H9 (cell line): ENCODE measurements around the gene HTN3. TPM values are rescaled to one million over a fixed set of nuclear protein-coding genes. Genes with fewer than 3 reads are reported as not detected.

ENCODE experiments used
- DNase-seq: peaks from one replicate; pipeline ENCODE4 v3.0.0-alpha.2; 2017
- H2AFZ ChIP-seq: one replicate; pipeline ENCODE4 v1.6.1; 2013; ENCODE audit warnings: mild to moderate bottlenecking, low read length, control low read depth, moderate library complexity
- H2AK5ac ChIP-seq: 2 replicates; pipeline ENCODE4 v1.6.1; 2013; ENCODE audit warnings: low read length, control low read depth, mixed read lengths; ENCODE audit not compliant: insufficient read length
- H2BK120ac ChIP-seq: one replicate; pipeline ENCODE4 v1.6.1; 2013; ENCODE audit warnings: low read depth, mild to moderate bottlenecking, low read length, control low read depth, inconsistent platforms; ENCODE audit not compliant: poor library complexity, severe bottlenecking
- H2BK12ac ChIP-seq: 2 replicates; pipeline ENCODE4 v1.6.1; 2013; ENCODE audit warnings: low read length, control low read depth, mixed read lengths, low read depth; ENCODE audit not compliant: insufficient read length
- H2BK15ac ChIP-seq: 2 replicates; pipeline ENCODE4 v1.6.1; 2013; ENCODE audit warnings: low read depth, low read length, control low read depth
- H2BK20ac ChIP-seq: one replicate; pipeline ENCODE4 v1.6.1; 2013; ENCODE audit warnings: low read depth, mild to moderate bottlenecking, low read length, control low read depth, inconsistent platforms; ENCODE audit not compliant: poor library complexity, severe bottlenecking
- H2BK5ac ChIP-seq: 2 replicates; pipeline ENCODE4 v1.6.1; 2013; ENCODE audit warnings: low read length, control low read depth, mixed read lengths; ENCODE audit not compliant: insufficient read length
- H3K14ac ChIP-seq: 2 replicates; pipeline ENCODE4 v1.6.1; 2013; ENCODE audit warnings: low read length, control low read depth; ENCODE audit not compliant: insufficient read depth
- H3K18ac ChIP-seq: 2 replicates; pipeline ENCODE4 v1.6.1; 2013; ENCODE audit warnings: low read depth, mild to moderate bottlenecking, mixed read lengths, low read length, control low read depth; ENCODE audit not compliant: insufficient read length
- H3K23ac ChIP-seq: 2 replicates; pipeline ENCODE4 v1.6.1; 2013; ENCODE audit warnings: low read length, control low read depth, mixed read lengths, low read depth; ENCODE audit not compliant: insufficient read length
- H3K23me2 ChIP-seq: 2 replicates; pipeline ENCODE4 v1.6.1; 2013; ENCODE audit warnings: low read depth, mild to moderate bottlenecking, mixed read lengths, low read length, control low read depth; ENCODE audit not compliant: insufficient read length, poor library complexity, severe bottlenecking
- H3K27ac ChIP-seq: 2 replicates; pipeline ENCODE4 v1.5.1; 2013; ENCODE audit warnings: low read length, control low read depth, mixed read lengths, low read depth; ENCODE audit not compliant: insufficient read length
- H3K27me3 ChIP-seq: 2 replicates; pipeline ENCODE4 v1.6.1; 2013; ENCODE audit warnings: low read length, control low read depth, inconsistent platforms; ENCODE audit not compliant: insufficient read depth
- H3K4ac ChIP-seq: 2 replicates; pipeline ENCODE4 v1.6.1; 2013; ENCODE audit warnings: low read depth, mild to moderate bottlenecking, control low read depth, inconsistent platforms, low read length, moderate library complexity
- H3K4me1 ChIP-seq: 2 replicates; pipeline ENCODE4 v1.6.1; 2013; ENCODE audit warnings: low read length, control low read depth, inconsistent platforms; ENCODE audit not compliant: insufficient read depth
- H3K4me2 ChIP-seq: 2 replicates; pipeline ENCODE4 v1.6.1; 2013; ENCODE audit warnings: low read length, control low read depth, mixed read lengths; ENCODE audit not compliant: insufficient read length, insufficient read depth
- H3K56ac ChIP-seq: 2 replicates; pipeline ENCODE4 v1.6.1; 2013; ENCODE audit warnings: low read depth, mild to moderate bottlenecking, mixed read lengths, low read length, control low read depth; ENCODE audit not compliant: insufficient read length
- H3K79me1 ChIP-seq: 2 replicates; pipeline ENCODE4 v1.6.1; 2013; ENCODE audit warnings: low read depth, mild to moderate bottlenecking, moderate library complexity, low read length, control low read depth, inconsistent platforms; ENCODE audit not compliant: insufficient read depth, poor library complexity, severe bottlenecking
- H3K79me2 ChIP-seq: 2 replicates; pipeline ENCODE4 v1.6.1; 2013; ENCODE audit warnings: low read length, control low read depth, inconsistent platforms; ENCODE audit not compliant: insufficient read depth
- H3K9ac ChIP-seq: 2 replicates; pipeline ENCODE4 v1.6.1; 2013; ENCODE audit warnings: low read length, control low read depth, mixed read lengths; ENCODE audit not compliant: insufficient read length; ENCODE audit errors: extremely low read depth
- H3K9me3 ChIP-seq: one replicate; pipeline ENCODE4 v1.6.1; 2013; ENCODE audit warnings: low read depth, low read length, inconsistent platforms; ENCODE audit not compliant: control insufficient read depth
- H3T11ph ChIP-seq: one replicate; pipeline ENCODE4 v1.6.1; 2013; ENCODE audit warnings: mild to moderate bottlenecking, low read length, control low read depth, inconsistent platforms
- H4K20me1 ChIP-seq: one replicate; pipeline ENCODE4 v1.6.1; 2013; ENCODE audit not compliant: control insufficient read depth, insufficient read length, insufficient read depth
- H4K5ac ChIP-seq: 2 replicates; pipeline ENCODE4 v1.6.1; 2013; ENCODE audit warnings: low read depth, mild to moderate bottlenecking, mixed read lengths, low read length, control low read depth; ENCODE audit not compliant: insufficient read length
- H4K8ac ChIP-seq: replicated peaks from 2 replicates; pipeline ENCODE4 v1.6.1; 2013; ENCODE audit warnings: low read length, control low read depth, mixed read lengths, low read depth; ENCODE audit not compliant: insufficient read length
- H4K91ac ChIP-seq: 2 replicates; pipeline ENCODE4 v1.6.1; 2013; ENCODE audit warnings: low read depth, mild to moderate bottlenecking, moderate library complexity, mixed read lengths, low read length, control low read depth; ENCODE audit not compliant: insufficient read length
- H3K27ac Mint-ChIP-seq, 3 experiments: 2 replicates in 2 of 3; 3 replicates in 1 of 3; pipeline ENCODE4 v1.8.0; 2020 to 2021; ENCODE audit warnings: mixed read lengths in 3 of 3, mild to moderate bottlenecking in 1 of 3, moderate library complexity in 1 of 3
- H3K27me3 Mint-ChIP-seq: 2 replicates; pipeline ENCODE4 v1.8.0; 2021; ENCODE audit warnings: low read depth, mild to moderate bottlenecking, moderate library complexity, mixed read lengths
- H3K36me3 Mint-ChIP-seq, 3 experiments: 2 replicates in 2 of 3; 3 replicates in 1 of 3; pipeline ENCODE4 v1.8.0; 2020 to 2021; ENCODE audit warnings: low read depth in 3 of 3, mixed read lengths in 3 of 3; ENCODE audit not compliant: insufficient read depth in 1 of 3
- H3K4me1 Mint-ChIP-seq, 2 experiments: 2 replicates each; pipeline ENCODE4 v1.8.0; 2020; ENCODE audit warnings: mixed read lengths in 2 of 2
- H3K4me3 Mint-ChIP-seq, 2 experiments: 2 replicates in 1 of 2; 3 replicates in 1 of 2; pipeline ENCODE4 v1.8.0; 2020 to 2021; ENCODE audit warnings: mild to moderate bottlenecking in 2 of 2, mixed read lengths in 2 of 2, moderate library complexity in 1 of 2
- H3K9me3 Mint-ChIP-seq, 2 experiments: 2 replicates in 1 of 2; 3 replicates in 1 of 2; pipeline ENCODE4 v1.8.0; 2020; ENCODE audit warnings: mild to moderate bottlenecking in 2 of 2, mixed read lengths in 2 of 2, moderate library complexity in 1 of 2
- CTCF ChIP-seq: fragments of 200-600 bp; sonication (generic); conservative IDR thresholded peaks from 3 replicates; pipeline ENCODE4 v1.8.0; 2021; ENCODE audit warnings: antibody characterized with exemption, mild to moderate bottlenecking
- WGBS: extraction: QIAGEN DNeasy Blood & Tissue Kit; methylation state at CpG from one replicate; pipeline ENCODE4 v1.1.7; 2013; ENCODE audit warnings: missing lambda C conversion rate, low lambda C conversion rate, mixed read lengths; ENCODE audit not compliant: insufficient read length; ENCODE audit errors: extremely low coverage; 5-methylcytosine and 5-hydroxymethylcytosine counted together
- total RNA-seq: library from RNA; stranded (reverse); gene quantifications from 2 replicates; pipeline ENCODE4 v1.2.1, GENCODE V29; 2021

HTN3 gene
- total RNA-seq, 1 experiment from 2014 or later: not detected

- WGBS: no CpG with 5 or more reads among the region's 3 CpGs
- no peak within 1 kb of the TSS for H3K23ac ChIP-seq
- H2BK15ac ChIP-seq: no peak within 1 kb of the TSS
- H3K9ac ChIP-seq: no peak within 1 kb of the TSS
- no peak for DNase-seq
- peak within 1 kb of the TSS in 1 of 3 experiments; percentile 69; a peak in 1 of 7 replicates for H3K27ac Mint-ChIP-seq
- H2BK5ac ChIP-seq: no peak within 1 kb of the TSS
- H3K27me3 Mint-ChIP-seq: no peaks in the 10 kb centered on the region
- no peak within 1 kb of the TSS for H2BK12ac ChIP-seq
- H3K9me3 ChIP-seq: no peaks in the 10 kb centered on the region
- H3K4me1 ChIP-seq: no peaks in the 10 kb centered on the region
- H3K14ac ChIP-seq: no peak within 1 kb of the TSS
- H2BK120ac ChIP-seq: no peak within 1 kb of the TSS
- H3K23me2 ChIP-seq: no peaks in the 10 kb centered on the region
- H4K8ac ChIP-seq: no peak within 1 kb of the TSS
- no peaks in the 10 kb centered on the region for H3K79me1 ChIP-seq
- H2BK20ac ChIP-seq: no peak within 1 kb of the TSS
- no peak within 1 kb of the TSS for H3K56ac ChIP-seq
- no peak within 1 kb of the TSS for H4K5ac ChIP-seq
- peaks cover 0 to 4% of the 10 kb centered on the region in 2 experiments; a peak in 1 of 4 replicates for H3K4me1 Mint-ChIP-seq
- H3K36me3 Mint-ChIP-seq: no peaks in the 10 kb centered on the region
- H4K20me1 ChIP-seq: no peaks in the 10 kb centered on the region
- TF ChIP-seq CTCF: no peak
- no peak within 1 kb of the TSS for H3K4me3 Mint-ChIP-seq
- H3K27me3 ChIP-seq: no peaks in the 10 kb centered on the region
- H3K18ac ChIP-seq: no peak within 1 kb of the TSS
- no peaks in the 10 kb centered on the region for H3K79me2 ChIP-seq
- H3K4me2 ChIP-seq: no peak within 1 kb of the TSS
- H2AK5ac ChIP-seq: no peak within 1 kb of the TSS
- H2AFZ ChIP-seq: no peak within 1 kb of the TSS
- no peak within 1 kb of the TSS for H3K4ac ChIP-seq
- H3K27ac ChIP-seq: no peak within 1 kb of the TSS
- H3T11ph ChIP-seq: no peak within 1 kb of the TSS
- no peaks in the 10 kb centered on the region for H3K9me3 Mint-ChIP-seq
- no peak within 1 kb of the TSS for H4K91ac ChIP-seq
Observed at GRCh38 chr4:69995526-69996016, 32.7 kb upstream of the HTN3 start, which contains the start of gene STATH. Gene STATH, plus strand, starts transcription at chr4:69995966. Its CDS starts 2,472 bp downstream, at chr4:69998438.
